ENCODE measurements around the gene OLR1.

Gene OLR1

DNA sequence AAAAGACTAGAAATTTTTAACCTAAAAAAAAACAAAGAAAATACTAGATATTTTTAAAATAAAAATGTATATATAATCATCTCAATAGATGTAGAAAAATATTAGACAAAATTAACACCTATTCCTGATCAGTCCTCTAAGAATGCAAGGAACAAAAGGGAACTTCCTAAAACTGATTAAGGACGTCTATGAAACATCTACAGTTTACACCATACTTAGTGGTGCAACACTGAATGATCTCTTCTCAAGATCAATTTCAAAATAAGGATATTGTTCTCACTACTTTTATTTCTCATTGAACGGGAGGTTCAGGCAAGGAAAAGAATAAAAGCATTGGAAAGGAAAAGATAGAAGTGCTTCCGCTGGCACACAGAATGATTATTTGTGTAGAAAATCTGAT, 16.0 kb downstream of the OLR1 start:
- Histone ChIP-seq H3K9me3 (no peaks in the 10 kb centered on the region), H3K27me3 (ENCODE audit: low read depth) (no peaks in the 10 kb centered on the region), H3K4me3 (no peak overlapping the region), H3K36me3 (replicated peaks) (no peaks in the 10 kb centered on the region), H3K4me1 (no peaks in the 10 kb centered on the region)
- DNase-seq (ENCODE audit: low spot score in 2 of 2) = no peak
- in situ Hi-C loops (cut with MboI; ENCODE audit: low sequenced_read_pairs) = no loop called here

DNA sequence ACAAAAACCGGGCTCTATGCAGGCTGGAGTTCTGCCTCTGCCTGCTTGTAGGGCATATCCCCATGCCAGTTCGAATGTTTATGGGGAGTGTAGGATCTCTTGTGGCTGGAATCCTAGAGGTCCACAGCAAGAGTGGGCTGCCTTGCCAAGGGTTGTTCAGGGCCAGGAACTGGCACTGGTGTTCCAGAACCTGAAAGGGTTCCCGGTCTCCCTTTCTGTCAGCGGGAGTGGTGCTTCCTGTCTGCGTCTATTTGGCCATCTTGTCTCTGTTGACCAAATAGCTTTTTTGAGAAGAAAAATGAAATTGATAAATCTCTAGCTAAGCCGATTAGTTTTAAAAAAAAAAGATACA, 17.8 kb downstream of the OLR1 start:
- Histone ChIP-seq H3K27me3 (ENCODE audit: low read depth) (no peaks in the 10 kb centered on the region), H3K4me3 (no peak overlapping the region), H3K36me3 (replicated peaks) (no peaks in the 10 kb centered on the region), H3K9me3 (no peaks in the 10 kb centered on the region), H3K4me1 (no peaks in the 10 kb centered on the region)
- in situ Hi-C loops (cut with MboI; ENCODE audit: low sequenced_read_pairs) = no loop called here
- no peak for DNase-seq (ENCODE audit: low spot score in 2 of 2)

DNA sequence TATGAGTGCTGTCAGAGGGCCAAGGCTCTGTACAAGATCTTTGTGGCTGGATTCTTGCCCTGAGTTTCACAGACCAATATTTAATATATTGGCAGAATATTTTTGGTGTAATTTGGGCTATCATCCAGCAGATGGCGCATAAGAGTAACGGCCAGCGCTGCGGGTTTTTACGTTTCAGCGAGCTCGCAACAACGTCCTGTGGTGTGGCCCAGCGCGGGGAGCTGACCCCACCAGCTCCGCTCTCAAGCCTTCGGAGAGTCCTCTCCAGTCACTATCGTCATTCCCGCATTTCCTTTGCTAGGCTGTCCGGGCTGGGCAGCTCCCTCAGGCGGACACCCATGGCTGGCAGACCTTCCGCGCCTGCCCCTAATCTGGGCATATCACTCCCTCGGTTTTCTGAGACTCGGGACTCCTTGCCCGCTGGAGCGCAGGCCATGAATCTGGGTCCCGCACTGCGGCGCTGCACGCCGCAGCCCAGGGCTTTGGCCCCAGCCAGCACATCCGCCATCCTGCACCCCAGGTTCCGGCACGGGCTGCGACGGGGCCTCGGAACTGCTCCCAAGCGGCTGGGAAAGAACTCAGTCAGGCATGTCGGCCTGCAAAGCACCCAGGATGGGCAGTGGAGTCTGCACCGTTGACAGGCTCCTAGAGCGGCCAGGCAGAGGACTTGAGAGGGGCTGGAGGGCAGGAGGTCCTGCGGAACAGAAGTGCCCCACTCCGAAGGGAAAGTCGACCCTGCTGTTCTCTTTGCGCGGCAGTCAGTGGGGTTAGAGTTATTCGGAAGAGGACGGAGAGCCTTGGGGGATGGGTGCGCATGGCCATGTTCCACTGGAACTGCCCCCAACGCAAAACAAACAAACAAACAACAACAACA, 18.4 kb downstream of the OLR1 start:
- H3K4me3 ChIP-seq = peak overlapping the region; percentile 12; the same call in 1 of the 2 replicates
- peak; percentile 54 to 74 for DNase-seq (ENCODE audit: low spot score in 2 of 2)
- H3K4me1 ChIP-seq = no peaks in the 10 kb centered on the region
- H3K36me3 ChIP-seq (replicated peaks) = no peaks in the 10 kb centered on the region
- in situ Hi-C loops (cut with MboI; ENCODE audit: low sequenced_read_pairs) = no loop called here
- no peaks in the 10 kb centered on the region for H3K27me3 ChIP-seq (ENCODE audit: low read depth)
- no peaks in the 10 kb centered on the region for H3K9me3 ChIP-seq

DNA sequence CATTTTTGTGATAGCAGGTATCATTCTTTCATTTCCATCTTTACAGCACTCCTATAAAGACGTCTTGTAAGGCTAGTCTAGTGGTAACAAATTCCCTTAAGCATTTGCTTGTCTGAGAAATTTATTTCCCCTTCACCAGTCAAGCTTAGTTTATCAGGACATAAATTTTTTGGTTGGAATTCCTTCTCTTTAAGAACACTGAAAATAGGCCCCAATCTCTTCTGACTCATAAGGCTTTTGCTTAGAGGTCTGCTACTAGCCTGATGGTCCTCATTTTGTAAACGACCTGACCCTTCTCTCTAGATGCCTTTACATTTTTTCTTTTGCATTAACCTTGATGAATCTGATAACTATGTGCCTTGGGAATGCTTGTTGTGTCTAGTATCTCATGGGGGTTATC, 20.3 kb downstream of the OLR1 start:
- H3K4me1 ChIP-seq = no peaks in the 10 kb centered on the region
- no peaks in the 10 kb centered on the region for H3K36me3 ChIP-seq (replicated peaks)
- no peak for DNase-seq (ENCODE audit: low spot score in 2 of 2)
- H3K9me3 ChIP-seq = no peaks in the 10 kb centered on the region
- no peaks in the 10 kb centered on the region for H3K27me3 ChIP-seq (ENCODE audit: low read depth)
- in situ Hi-C loops (cut with MboI; ENCODE audit: low sequenced_read_pairs) = no loop called here
- H3K4me3 ChIP-seq = no peak overlapping the region

DNA sequence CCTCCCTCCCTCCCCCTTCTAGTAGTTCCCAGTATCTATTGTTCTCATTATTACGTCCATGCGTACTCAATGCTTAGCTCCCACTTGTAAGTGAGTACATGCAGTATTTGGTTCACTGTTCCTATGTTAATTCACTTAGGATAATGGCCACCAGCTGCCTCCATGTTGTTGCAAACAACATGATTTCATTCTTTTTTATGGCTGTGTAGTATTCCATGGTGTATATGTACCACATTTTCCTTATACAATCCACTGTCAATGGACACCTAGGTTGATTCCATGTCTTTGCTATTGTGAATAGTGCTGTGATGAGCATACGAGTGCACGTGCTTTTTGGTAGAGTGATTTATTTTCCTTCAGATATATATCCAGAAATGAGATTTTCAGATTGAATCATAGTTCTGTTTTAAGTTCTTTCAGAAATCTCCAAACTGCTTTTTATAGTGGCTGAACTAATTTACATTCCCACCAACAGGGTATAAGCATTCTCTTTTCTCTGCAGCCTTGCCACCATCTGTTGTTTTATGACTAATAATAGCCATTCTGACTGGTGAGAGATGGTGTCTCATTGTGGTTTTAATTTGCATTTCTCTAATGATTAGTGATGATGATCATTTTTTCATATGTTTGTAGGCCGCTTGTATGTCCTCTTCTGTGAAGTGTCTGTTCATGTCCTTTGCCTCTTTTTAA, 24.1 kb downstream of the OLR1 start:
- no peak for DNase-seq (ENCODE audit: low spot score in 2 of 2)
- in situ Hi-C loops (cut with MboI; ENCODE audit: low sequenced_read_pairs) = no loop called here
- H3K9me3 ChIP-seq = no peaks in the 10 kb centered on the region
- no peaks in the 10 kb centered on the region for H3K36me3 ChIP-seq (replicated peaks)
- H3K4me1 ChIP-seq = no peaks in the 10 kb centered on the region
- H3K27me3 ChIP-seq (ENCODE audit: low read depth) = no peaks in the 10 kb centered on the region
- no peak overlapping the region for H3K4me3 ChIP-seq

DNA sequence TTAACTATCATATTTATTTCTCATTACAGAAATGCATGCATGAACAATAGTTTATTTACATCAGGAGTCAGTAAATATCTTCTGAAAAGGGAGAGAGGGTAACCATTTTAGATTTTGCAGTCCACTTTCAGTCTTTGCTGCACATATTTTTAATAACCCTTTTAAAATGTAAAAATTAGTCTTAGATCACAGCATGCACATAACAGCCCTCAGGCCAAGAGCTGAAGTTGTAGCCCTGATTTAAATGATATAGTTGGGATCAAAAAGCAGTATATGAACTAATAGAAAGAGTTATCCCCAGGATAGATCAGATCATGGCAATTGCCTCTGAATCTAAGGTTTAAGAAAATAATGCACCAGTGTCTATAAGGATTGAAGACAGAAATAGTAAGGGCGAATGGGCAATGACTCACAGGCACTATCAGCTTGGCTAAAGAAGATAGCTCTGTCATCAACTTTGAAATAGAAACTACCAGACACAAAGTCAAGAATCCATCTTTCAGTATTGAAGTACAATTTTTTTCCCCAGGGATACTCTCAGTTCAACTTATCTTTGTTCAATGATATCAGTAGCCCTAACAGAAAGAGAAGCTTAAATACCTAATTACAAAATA, 28.8 kb downstream of the OLR1 start:
- no peaks in the 10 kb centered on the region for H3K27me3 ChIP-seq (ENCODE audit: low read depth)
- no peak overlapping the region for H3K4me3 ChIP-seq
- no peak for DNase-seq (ENCODE audit: low spot score in 2 of 2)
- no peaks in the 10 kb centered on the region for H3K36me3 ChIP-seq (replicated peaks)
- H3K9me3 ChIP-seq = no peaks in the 10 kb centered on the region
- in situ Hi-C loops (cut with MboI; ENCODE audit: low sequenced_read_pairs) = loop anchor here (5.0 kb wide), 1 partner anchor 111 kb away; the partner anchor contains the start of gene CLEC9A
- H3K4me1 ChIP-seq = no peaks in the 10 kb centered on the region

DNA sequence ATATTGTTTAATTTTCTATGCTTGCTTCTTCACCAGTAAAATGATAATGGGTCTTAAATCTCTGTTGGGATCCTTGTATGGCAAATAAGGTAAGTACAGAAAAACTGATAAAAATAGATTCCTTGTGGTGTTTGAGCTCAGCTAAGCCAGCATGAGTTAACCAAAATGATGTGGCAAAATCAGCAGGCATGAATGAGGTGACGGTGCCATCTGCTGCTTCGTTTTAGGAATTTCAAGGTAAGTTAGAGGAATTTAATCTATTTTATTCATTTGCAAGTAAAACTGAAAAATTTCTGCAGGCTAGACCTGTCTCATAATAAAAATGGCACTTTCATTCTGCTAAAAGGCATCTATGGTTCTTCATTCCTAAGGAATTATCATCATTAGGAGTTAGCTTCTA, 31.9 kb downstream of the OLR1 start:
- H3K27me3 ChIP-seq (ENCODE audit: low read depth) = no peaks in the 10 kb centered on the region
- peaks cover 7% of the 10 kb centered on the region for H3K4me1 ChIP-seq
- DNase-seq (ENCODE audit: low spot score in 2 of 2) = peak; percentile 64 to 72
- no peak overlapping the region for H3K4me3 ChIP-seq
- no peaks in the 10 kb centered on the region for H3K36me3 ChIP-seq (replicated peaks)
- in situ Hi-C loops (cut with MboI; ENCODE audit: low sequenced_read_pairs) = loop anchor here (5.0 kb wide), 1 partner anchor 108 kb away; the partner anchor contains the start of gene CLEC9A
- no peaks in the 10 kb centered on the region for H3K9me3 ChIP-seq

DNA sequence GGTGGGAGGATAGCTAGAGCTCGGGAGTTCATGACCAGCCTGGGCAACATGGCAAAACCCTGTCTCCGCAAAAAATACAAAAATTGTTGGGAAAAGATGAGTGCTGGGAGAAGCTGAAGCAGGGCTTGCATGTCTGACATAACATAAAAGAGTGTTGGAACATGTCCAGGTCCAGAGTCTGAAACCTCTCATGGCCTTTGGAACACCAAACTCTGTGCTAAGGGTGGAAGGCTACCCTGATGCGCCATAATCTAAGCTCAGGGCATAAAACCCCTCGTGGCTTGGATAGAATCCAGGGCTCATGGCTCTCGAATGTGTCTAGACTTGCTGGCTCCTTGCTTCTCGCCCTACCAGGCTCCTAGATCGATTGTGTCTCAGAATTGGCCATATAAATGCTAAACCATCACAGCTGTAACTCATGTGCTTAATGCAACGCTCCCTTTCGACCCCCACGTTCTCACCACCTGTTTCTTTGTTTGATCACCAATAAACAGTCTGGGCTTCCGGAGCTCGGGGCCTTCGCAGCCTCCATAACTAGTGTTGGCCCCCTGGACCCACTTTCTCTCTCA, 35.2 kb downstream of the OLR1 start:
- Histone ChIP-seq H3K4me1 (peaks cover 28% of the 10 kb centered on the region), H3K9me3 (no peaks in the 10 kb centered on the region), H3K27me3 (ENCODE audit: low read depth) (no peaks in the 10 kb centered on the region), H3K36me3 (replicated peaks) (no peaks in the 10 kb centered on the region), H3K4me3 (no peak overlapping the region)
- in situ Hi-C loops (cut with MboI; ENCODE audit: low sequenced_read_pairs) = loop anchor here (10.0 kb wide), 1 partner anchor 392 kb away; no protein-coding TSS in a partner anchor
- DNase-seq (ENCODE audit: low spot score in 2 of 2) = peak; percentile 63 to 66

DNA sequence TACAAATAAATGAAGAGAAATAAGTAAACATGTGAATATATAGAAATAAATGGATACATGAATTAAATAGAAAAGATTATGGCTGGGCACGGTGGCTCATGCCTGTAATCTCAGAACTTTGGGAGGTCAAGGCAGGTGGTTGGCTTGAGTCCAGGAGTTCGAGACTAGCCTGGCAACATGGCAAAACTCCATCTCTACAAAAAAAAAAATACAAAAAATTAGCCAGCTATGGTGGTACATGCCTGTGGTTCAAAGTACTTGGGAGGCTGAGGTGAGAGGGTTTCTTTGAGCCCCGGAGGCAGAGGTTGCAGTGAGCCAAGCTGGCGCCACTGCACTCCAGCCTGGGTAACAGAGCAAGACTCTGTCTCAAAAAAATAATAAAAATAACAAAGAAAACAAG, 36.8 kb downstream of the OLR1 start:
- in situ Hi-C loops (cut with MboI; ENCODE audit: low sequenced_read_pairs) = loop anchor here (10.0 kb wide), 1 partner anchor 390 kb away; no protein-coding TSS in a partner anchor
- Histone ChIP-seq H3K36me3 (replicated peaks) (no peaks in the 10 kb centered on the region), H3K4me3 (no peak overlapping the region), H3K4me1 (peaks cover 39% of the 10 kb centered on the region), H3K27me3 (ENCODE audit: low read depth) (no peaks in the 10 kb centered on the region), H3K9me3 (no peaks in the 10 kb centered on the region)
- no peak for DNase-seq (ENCODE audit: low spot score in 2 of 2)

DNA sequence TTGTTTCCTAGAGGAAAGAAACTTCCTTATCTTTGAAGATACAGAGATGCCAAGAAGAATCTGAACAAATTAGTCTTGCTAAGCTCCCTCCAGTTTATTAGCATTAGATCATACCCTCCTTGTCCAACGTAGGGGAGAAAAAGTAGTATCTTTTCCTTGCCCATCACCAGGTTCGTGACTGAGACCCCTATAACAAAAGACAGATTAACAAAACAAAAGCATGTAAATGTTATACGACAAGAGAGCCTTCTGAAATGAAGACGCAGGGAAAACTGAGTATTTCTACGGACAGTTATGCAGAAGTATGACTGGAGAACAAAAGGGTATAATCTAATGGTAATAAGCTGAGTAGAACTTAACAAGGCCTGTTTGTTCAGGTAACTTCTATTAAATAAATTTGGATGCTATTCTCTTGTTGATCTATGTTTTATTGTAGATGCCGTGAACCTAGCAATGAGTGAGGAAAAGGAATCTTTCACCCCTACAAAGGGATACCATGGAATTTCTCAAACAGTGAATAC, 39.0 kb downstream of the OLR1 start:
- Histone ChIP-seq H3K36me3 (replicated peaks) (no peaks in the 10 kb centered on the region), H3K4me1 (peaks cover 40% of the 10 kb centered on the region), H3K4me3 (no peak overlapping the region), H3K27me3 (ENCODE audit: low read depth) (no peaks in the 10 kb centered on the region), H3K9me3 (no peaks in the 10 kb centered on the region)
- peak; percentile 31 to 96 for DNase-seq (ENCODE audit: low spot score in 2 of 2)
- in situ Hi-C loops (cut with MboI; ENCODE audit: low sequenced_read_pairs) = loop anchor here (10.0 kb wide), 1 partner anchor 388 kb away; no protein-coding TSS in a partner anchor

DNA sequence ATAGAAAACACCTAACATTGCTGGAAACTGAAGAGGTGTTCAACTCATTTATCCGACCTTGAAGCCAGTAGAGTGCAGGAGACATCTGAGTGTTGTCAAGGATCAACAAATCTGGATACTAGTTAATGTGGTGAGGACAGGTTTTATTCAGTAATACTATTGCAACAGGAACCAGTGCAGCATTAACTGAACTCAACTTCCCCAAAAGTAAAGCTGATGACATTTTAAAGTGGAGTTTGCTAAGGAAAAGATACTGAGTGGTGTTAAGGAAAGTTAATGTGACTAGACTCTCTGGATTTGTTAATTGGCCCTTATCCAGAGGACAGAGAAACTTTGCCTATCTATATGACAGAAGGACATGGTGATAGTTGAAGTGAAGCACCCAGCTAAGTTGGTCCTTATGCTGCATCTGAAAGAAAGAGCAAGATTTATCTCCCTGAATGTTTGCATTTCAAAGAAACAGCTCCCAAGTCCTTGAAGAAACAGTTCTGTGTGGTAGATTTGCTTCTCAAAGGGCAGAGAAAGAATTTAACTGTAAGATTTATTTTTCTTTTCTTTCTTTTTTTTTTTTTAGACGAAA, 40.7 kb downstream of the OLR1 start:
- H3K36me3 ChIP-seq (replicated peaks) = no peaks in the 10 kb centered on the region
- H3K27me3 ChIP-seq (ENCODE audit: low read depth) = no peaks in the 10 kb centered on the region
- peaks cover 33% of the 10 kb centered on the region for H3K4me1 ChIP-seq
- H3K9me3 ChIP-seq = no peaks in the 10 kb centered on the region
- DNase-seq (ENCODE audit: low spot score in 2 of 2) = peak in 1 of 2 experiments; percentile 72
- H3K4me3 ChIP-seq = no peak overlapping the region
- in situ Hi-C loops (cut with MboI; ENCODE audit: low sequenced_read_pairs) = loop anchor here (10.0 kb wide), 1 partner anchor 386 kb away; no protein-coding TSS in a partner anchor

DNA sequence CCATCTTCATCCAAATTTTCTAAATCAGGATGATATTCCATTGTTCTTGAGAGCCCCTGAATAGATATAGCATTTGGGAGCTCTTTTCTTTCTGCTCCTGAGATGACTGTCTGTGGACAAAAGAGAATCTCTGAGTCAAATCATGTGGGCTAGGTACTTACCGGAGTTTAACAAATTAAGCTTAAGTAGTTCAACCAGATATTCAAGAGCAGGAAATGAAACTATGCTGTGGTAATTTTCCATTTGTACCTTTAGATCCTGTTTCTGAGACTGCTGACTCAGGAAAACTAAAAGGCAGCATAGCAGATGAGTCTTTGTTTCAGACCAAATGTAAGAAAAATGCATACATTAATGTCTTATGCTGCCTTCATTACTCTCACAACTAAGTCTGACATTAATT, 41.9 kb downstream of the OLR1 start, which contains the start of gene CLEC7A:
Gene CLEC7A, minus strand, starts transcription at position 158 of the 400 bp plus-strand sequence. Its CDS starts 117 bp downstream, at position 41.
- Histone ChIP-seq H3K9me3 (no peaks in the 10 kb centered on the region), H3K4me3 (no peak within 1 kb of the TSS), H3K27me3 (ENCODE audit: low read depth) (no peaks in the 10 kb centered on the region), H3K4me1 (peaks cover 33% of the 10 kb centered on the region), H3K36me3 (replicated peaks) (no peaks in the 10 kb centered on the region)
- DNase-seq (ENCODE audit: low spot score in 2 of 2) = no peak
- in situ Hi-C loops (cut with MboI; ENCODE audit: low sequenced_read_pairs) = loop anchor here (10.0 kb wide), 1 partner anchor 385 kb away; no protein-coding TSS in a partner anchor

DNA sequence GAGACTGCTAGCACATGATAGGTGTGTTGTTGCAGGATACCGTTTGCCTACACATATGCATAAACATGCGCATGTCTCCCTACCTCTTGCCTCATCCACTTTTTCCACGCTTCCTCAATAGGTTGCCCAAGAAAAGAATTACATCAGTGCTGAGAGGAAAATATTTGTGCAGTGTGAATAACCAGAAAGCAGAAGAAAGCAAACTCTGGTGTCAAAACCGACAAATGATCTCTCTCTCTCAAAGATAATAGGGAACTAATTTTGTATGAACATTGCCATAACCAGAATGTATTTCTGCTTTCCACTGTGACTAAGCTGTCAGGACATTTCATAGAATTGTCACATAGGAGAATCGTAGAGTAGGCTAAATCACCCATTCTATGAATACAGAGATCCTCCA, 43.2 kb downstream of the OLR1 start:
- H3K4me1 ChIP-seq = peaks cover 27% of the 10 kb centered on the region
- no peaks in the 10 kb centered on the region for H3K9me3 ChIP-seq
- H3K36me3 ChIP-seq (replicated peaks) = no peaks in the 10 kb centered on the region
- no peaks in the 10 kb centered on the region for H3K27me3 ChIP-seq (ENCODE audit: low read depth)
- DNase-seq (ENCODE audit: low spot score in 2 of 2) = no peak
- H3K4me3 ChIP-seq = no peak overlapping the region
- in situ Hi-C loops (cut with MboI; ENCODE audit: low sequenced_read_pairs) = no loop called here

All from HAP-1 (cell line).